Measurements from ENCODE around the gene LCE3E.

Gene LCE3E

GRCh38 chr1:152537496-152537895 is 29.1 kb downstream of the LCE3E start:
- Mint-ChIP-seq H3K4me3 (no peak overlapping the region), H3K9me3 (no peaks in the 10 kb centered on the region), H3K36me3 (ENCODE audit: low read depth) (no peaks in the 10 kb centered on the region), H3K27ac (no peak overlapping the region), H3K27me3 (ENCODE audit: low read depth) (peaks cover 12% of the 10 kb centered on the region), H3K4me1 (ENCODE audit: low read depth) (no peaks in the 10 kb centered on the region)

DNA sequence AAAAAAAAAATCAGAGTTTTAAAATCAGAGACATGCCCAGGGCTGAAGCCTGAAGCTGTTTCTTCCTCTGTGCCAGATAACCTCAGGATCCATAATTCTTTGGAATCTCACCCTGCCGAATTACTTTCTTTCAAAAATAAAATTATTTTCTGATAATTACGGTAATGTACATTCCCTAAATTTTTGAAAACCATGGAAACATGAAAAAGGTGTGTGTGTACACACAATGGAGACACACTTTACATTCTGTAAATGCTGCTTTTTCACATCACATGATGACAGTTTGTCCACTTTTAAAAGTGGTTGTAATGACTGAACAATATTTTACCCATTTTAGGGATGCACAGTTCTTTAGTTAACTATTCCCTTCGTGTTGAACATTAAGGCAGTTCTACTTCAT is 30.8 kb downstream of the LCE3E start:
- peaks cover 10% of the 10 kb centered on the region for H3K27me3 Mint-ChIP-seq (ENCODE audit: low read depth)
- H3K9me3 Mint-ChIP-seq = no peaks in the 10 kb centered on the region
- no peaks in the 10 kb centered on the region for H3K36me3 Mint-ChIP-seq (ENCODE audit: low read depth)
- H3K4me3 Mint-ChIP-seq = no peak overlapping the region
- no peak overlapping the region for H3K27ac Mint-ChIP-seq
- no peaks in the 10 kb centered on the region for H3K4me1 Mint-ChIP-seq (ENCODE audit: low read depth)

DNA sequence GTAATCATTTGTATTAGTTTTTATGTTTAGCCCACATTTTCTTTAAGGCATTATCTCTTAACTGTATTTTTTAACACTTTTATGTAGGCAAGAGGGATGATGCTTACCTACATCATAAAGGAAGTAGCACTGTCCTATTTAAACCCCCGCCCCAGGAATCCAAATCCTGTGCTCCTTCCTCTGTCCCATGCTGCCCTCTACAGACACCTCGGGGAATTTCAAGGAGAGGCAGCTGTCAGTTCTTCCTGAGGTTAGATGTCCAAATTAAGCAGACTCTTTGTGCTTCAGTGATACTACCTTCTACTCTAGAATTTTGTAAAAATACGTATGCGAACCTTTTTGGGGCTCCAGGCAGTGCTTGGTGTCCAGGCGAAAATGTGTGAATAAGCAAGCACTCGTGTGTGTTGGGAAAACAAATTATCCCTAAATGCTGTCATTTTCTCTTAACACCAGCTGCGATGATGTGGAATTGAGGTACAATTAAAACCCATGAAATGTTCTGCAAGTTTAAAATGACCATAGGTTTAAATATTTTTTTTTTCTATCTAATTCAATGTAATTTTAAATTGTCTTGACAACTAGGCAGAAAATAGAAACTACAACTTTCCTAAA is 33.1 kb downstream of the LCE3E start:
- no peaks in the 10 kb centered on the region for H3K36me3 Mint-ChIP-seq (ENCODE audit: low read depth)
- H3K9me3 Mint-ChIP-seq = no peaks in the 10 kb centered on the region
- no peak overlapping the region for H3K27ac Mint-ChIP-seq
- peaks cover 22% of the 10 kb centered on the region for H3K27me3 Mint-ChIP-seq (ENCODE audit: low read depth)
- no peak overlapping the region for H3K4me3 Mint-ChIP-seq
- no peaks in the 10 kb centered on the region for H3K4me1 Mint-ChIP-seq (ENCODE audit: low read depth)

DNA sequence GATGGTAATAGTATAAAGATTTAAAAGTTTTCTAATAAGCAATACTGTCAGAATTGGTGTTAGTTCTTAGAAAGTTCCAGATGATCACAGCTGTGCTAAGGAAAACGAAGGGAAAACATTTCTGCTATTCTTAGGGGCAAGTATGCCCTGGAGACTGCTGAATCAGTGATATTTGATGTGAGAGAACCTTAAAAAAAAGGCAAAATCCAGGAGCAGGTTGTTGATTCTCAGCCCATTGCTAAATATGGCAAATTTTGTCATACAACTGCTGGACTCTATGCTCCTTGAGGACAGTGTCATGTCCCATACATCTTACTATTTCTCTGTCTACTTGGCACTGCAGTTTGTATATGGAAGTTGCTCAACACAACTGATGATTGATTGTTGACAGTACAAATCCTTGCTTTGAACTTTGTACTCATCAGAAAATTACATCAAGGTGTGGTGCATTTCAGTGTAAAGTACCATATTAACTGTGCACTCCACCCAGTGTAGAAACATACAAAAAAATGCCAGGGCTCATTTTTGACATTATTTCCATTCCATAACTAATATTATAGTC is 41.4 kb downstream of the LCE3E start:
- Mint-ChIP-seq H3K27me3 (ENCODE audit: low read depth) (peaks cover 24% of the 10 kb centered on the region), H3K27ac (no peak overlapping the region), H3K4me3 (no peak overlapping the region), H3K4me1 (ENCODE audit: low read depth) (no peaks in the 10 kb centered on the region), H3K36me3 (ENCODE audit: low read depth) (no peaks in the 10 kb centered on the region), H3K9me3 (no peaks in the 10 kb centered on the region)

GRCh38 chr1:152520561-152521090 is 46.0 kb downstream of the LCE3E start:
- H3K36me3 Mint-ChIP-seq (ENCODE audit: low read depth) = no peaks in the 10 kb centered on the region

DNA sequence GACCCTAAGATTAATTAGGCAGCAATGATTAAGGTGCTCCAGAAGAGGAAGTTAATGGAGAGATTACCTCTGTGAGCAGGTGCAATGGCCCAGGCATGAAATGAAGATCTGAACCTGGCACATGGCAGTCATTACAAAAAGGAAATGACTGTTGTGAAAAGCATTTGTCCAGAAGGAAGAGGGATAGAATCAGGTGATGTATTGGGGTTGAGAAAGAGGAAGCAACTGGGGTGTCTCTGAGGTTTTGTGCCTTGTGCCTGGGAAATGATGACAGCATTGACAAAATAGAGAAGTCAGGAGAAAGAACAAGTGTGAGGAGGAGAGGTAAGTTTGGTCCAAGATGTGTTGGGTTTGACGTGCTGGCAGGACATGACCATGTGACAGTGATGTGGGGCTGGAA is 46.7 kb downstream of the LCE3E start:
- Mint-ChIP-seq H3K9me3 (no peaks in the 10 kb centered on the region), H3K27ac (no peak overlapping the region), H3K4me1 (ENCODE audit: low read depth) (no peaks in the 10 kb centered on the region), H3K4me3 (no peak overlapping the region), H3K36me3 (ENCODE audit: low read depth) (no peaks in the 10 kb centered on the region), H3K27me3 (ENCODE audit: low read depth) (peaks cover 31% of the 10 kb centered on the region)

More at GRCh38 chr1:152520561-152521090, 46.0 kb downstream of the LCE3E start:
- Mint-ChIP-seq H3K27ac (no peak overlapping the region), H3K9me3 (no peaks in the 10 kb centered on the region), H3K4me1 (ENCODE audit: low read depth) (no peaks in the 10 kb centered on the region), H3K27me3 (ENCODE audit: low read depth) (peaks cover 30% of the 10 kb centered on the region), H3K4me3 (no peak overlapping the region)

GRCh38 chr1:152517237-152517811 is 49.3 kb downstream of the LCE3E start:
- Mint-ChIP-seq H3K27me3 (ENCODE audit: low read depth) (peaks cover 49% of the 10 kb centered on the region), H3K27ac (no peak overlapping the region), H3K4me1 (ENCODE audit: low read depth) (no peaks in the 10 kb centered on the region), H3K9me3 (no peaks in the 10 kb centered on the region), H3K36me3 (ENCODE audit: low read depth) (no peaks in the 10 kb centered on the region), H3K4me3 (no peak overlapping the region)

DNA sequence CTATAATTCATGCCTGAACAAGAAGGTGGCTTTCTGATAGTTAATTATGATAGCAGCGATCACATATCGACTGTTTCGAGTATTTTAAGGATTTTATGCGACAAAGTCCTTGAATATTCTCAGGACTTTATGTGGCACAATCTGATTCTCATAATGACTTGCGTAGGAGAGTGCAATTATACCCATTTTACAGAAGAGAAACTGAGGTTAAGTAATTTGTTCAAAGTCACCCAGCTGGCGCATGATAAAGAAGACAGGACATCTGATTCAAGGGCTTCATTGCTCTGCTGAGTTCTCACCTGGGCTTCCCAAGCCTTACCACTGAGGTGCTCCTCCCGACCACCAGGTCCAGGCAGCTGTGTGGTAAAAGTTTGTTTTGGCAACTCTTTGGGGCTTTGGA is 50.5 kb downstream of the LCE3E start:
- Mint-ChIP-seq H3K4me1 (ENCODE audit: low read depth) (no peaks in the 10 kb centered on the region), H3K27me3 (ENCODE audit: low read depth) (peaks cover 54% of the 10 kb centered on the region), H3K27ac (no peak overlapping the region), H3K4me3 (no peak overlapping the region), H3K9me3 (no peaks in the 10 kb centered on the region), H3K36me3 (ENCODE audit: low read depth) (no peaks in the 10 kb centered on the region)
